ENCODE data around the gene SPATC1L.
"Not testable (repeated sequence)": the region's sequence is repeated elsewhere in the genome, so short reads cannot be mapped to it uniquely, and the experiment has no call there.

Gene SPATC1L

GRCh38 chr21:46149205-46149901 lies 34.9 kb downstream of the SPATC1L start:
- DNase-seq (ENCODE audit: low spot score) = no peak

DNA sequence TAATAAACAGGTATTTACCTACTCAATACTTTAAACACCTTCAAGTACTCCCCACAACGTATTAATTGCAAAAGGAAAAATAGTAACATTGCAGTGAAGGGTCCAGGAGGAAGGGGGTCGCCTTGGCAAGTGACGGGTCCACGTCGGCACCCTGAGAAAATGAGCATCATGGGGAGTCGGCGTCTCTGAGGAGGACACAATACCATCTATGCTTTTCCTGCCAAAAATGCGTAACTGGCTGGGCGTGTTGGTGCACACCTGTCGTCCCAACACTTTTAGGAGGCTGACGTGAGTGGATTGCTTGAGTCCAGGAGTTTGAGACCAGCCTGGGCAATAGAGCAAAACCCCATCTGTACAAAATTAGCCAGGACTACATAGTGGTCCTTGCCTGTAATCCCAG lies 36.2 kb downstream of the SPATC1L start:
- DNase-seq (ENCODE audit: low spot score) = no peak

DNA sequence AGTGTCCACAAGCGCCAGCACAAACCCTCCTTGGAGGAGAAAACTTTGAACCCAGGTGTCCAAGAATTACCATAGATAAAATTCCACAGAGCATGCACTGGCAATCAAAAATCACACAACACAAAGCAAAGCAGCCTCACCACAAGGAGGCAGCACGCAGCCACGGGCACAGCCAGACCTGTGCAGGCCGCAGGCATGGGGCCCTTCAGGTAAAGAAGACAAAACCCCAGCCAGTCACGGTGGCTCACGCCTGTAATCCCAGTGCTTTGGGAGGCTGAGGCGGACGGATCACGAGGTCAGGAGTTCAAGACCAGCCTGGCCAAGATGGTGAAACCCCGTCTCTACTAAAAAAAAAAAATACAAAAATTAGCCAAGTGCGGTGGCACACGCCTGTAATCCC lies 36.8 kb downstream of the SPATC1L start:
- peak; percentile 68 for DNase-seq (ENCODE audit: low spot score)

DNA sequence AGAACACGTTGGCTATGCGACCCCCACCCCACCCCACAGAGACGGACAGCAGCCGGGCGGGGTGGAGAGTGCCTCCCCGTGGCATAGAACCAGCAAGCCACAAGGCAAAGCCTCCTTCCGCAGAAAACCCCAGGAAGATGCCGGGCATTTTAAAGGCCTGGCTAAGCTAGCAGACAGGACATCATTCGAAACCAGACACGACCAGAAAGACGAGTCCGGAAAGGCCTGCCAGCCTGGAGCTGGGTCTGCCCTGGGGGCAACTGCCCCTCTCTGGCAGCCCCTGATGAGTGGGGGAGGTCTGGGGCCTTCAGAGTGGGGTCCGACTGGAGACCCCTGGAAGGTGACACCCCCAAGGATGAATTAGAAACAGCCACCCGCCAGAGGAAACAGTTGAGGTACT lies 37.4 kb downstream of the SPATC1L start:
- no peak for DNase-seq (ENCODE audit: low spot score)

GRCh38 chr21:46145840-46146691 lies 38.2 kb downstream of the SPATC1L start:
- DNase-seq (ENCODE audit: low spot score) = no peak

GRCh38 chr21:46145159-46145839 lies 39.0 kb downstream of the SPATC1L start:
- no peak for DNase-seq (ENCODE audit: low spot score)

DNA sequence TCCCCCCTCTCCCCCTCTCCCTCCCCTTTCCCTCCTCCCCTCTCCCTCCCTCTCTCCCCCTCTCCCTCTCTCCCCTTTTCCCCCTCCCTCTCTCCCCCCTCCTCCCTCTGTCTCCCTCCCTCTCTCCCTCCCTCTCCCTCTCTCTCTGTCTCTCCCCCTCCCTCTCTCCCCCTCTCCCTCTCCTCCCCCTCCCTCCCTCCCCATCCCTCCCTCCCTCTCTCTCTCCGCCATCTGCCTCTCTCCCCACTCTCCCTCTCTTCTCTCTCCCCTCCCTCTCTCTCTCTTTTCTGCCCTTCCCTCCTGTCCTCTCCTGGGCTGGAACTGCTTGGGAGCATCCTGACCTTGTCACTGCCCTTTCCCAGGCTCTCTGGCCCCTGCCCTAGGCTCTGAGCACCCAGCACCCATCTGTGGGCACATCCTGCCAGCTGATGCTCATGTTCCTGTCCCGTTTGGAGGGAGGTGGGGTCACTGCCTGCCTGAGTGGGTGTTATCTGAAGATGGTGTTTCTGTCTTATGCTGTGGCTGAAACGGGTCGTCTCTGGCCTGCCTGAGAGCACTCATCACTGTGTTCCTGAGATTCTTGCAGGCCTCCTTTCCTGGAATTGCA lies 39.7 kb downstream of the SPATC1L start:
- DNase-seq (ENCODE audit: low spot score) = no peak

DNA sequence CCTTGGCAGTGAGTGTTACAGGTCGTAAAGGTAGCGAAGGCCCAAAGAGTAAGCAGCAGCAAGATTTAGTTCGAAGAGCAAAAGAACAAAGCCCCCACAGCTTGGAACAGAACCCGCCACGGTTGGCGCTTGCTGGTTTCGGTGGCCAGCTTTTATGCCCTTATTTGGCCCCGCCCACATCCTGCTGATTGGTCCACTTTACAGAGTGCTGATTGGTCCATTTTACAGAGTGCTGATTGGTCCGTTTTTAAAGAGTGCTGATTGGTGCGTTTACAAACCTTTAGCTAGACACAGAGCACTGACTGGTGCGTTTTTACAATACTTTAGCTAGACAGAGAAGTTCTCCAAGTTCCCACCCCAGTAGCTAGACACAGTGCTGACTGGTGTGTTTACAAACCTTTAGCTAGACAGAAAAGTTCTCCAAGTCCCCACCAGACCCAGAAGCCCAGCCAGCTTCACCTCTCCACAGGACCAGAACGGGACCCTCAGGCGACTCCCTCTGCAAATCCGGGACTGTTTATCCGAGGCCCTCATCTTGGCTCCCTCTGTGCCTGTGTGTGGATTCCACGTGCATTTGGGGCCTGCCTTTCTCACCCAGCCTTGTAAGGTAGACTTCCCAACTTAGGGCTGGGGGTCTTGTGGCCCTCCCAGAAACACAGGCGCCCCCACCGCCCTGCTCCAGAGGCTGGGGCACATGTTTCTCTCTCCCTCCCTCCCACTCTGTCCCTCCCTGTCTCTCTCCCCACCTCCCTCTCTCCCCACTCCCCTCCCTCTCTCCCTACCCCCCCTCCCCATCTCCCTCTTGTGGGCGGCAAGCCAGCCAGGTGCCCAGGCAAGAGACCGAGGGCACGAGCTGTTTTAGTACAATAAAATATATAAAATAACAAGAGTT lies 41.4 kb downstream of the SPATC1L start:
- DNase-seq (ENCODE audit: low spot score) = no peak

- no peak for DNase-seq (ENCODE audit: low spot score)
Measured at GRCh38 chr21:46141767-46142581, 42.3 kb downstream of the SPATC1L start.

GRCh38 chr21:46140352-46141003 lies 43.8 kb downstream of the SPATC1L start:
- DNase-seq (ENCODE audit: low spot score) = not testable (repeated sequence)

DNA sequence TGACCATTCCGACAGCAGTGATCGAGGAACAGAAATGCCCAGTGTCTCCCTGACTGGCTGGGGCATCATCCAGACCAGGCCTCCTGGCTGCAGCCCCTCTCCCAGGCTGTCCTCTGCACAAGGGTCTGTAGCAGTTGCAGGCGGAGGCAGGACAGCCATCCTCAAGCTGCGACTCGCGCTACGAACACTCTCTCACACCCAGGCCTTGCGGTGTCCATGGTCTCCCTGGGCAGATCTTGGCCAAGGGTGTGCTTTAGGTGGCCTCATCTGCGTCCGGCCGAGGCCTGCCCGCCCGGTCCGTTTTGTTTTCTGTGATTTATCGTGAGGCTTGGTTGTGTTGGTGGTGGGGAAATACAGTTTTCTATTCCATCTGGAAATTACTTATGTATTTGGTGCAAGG lies 44.6 kb downstream of the SPATC1L start:
- DNase-seq (ENCODE audit: low spot score) = no peak

DNA sequence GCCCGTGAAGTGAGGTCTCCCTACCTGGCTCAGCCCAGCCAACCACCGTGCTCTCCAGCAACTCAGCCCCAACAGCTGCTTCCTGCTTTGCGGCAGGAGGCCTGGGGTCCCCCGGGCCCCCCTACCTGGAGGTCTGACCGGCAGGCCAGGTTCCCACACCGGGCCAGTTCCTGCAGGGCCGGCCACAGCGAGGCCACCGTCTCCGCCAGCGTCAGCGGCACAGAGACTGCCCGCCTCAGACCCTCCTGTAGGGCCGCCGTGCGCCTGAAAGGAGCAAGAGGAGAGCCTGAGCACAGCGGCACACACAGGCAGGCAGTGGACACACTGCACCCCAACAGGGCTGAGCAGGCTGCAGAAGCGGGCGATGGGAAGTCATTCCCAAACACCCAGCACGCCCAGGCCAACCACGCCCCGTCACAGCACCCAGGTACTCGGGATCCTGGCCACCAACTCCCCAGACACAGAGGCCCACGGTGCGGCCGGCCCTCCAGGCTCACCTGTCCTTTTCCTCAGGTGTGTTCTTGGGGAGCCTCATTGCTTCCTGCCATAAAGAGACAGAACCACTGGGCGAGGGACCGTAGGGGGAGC lies 45.8 kb downstream of the SPATC1L start:
- DNase-seq (ENCODE audit: low spot score) = no peak

DNA sequence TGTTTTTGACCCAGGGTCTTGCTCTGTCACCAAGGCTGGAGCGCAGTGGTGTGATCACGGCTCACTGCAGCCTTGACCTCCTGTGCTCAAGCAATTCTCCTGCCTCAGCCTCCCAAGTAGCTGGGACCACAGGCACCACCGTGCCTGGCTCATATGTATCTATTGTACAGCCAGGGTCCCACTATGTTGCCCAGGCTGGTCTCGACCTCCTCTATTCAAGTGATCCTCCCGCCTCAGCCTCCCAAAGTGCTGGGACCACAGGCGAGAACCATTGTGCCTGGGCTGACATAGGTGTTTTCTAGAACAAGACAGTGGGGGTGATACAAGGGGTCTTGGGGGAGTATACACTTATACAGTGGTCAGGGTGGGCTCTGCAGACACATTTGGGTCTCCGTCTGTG lies 46.4 kb downstream of the SPATC1L start:
- no peak for DNase-seq (ENCODE audit: low spot score)

DNA sequence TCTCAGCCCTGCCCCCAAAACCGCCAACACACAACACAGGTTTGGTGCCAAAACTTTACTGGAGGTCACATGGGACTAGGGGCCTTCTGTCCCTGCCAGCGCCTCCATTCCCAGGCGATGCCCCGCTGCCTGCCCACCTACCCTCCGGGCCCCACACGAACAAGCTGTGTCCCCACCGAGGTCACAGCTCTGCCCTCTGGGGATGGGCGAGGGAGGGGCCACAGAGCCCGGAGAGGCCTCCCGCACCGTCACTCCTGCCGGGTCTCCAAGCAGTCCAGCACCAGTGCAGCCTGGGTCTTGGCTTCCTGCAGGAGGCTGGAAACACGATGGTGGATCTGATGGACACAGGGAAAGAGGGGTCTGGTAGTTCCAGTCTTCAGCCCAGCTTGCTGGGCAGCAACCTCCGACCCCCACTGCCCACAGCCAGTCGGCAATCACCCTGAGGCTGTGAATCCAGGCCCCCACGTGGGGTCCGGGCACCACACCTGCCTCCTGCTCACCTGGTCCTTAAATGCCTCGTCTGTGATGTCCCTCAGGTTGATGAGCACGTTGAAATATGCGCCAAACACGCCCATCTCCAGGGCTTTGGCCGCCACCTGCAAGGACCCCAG lies 47.4 kb downstream of the SPATC1L start:
- no peak for DNase-seq (ENCODE audit: low spot score)

DNA sequence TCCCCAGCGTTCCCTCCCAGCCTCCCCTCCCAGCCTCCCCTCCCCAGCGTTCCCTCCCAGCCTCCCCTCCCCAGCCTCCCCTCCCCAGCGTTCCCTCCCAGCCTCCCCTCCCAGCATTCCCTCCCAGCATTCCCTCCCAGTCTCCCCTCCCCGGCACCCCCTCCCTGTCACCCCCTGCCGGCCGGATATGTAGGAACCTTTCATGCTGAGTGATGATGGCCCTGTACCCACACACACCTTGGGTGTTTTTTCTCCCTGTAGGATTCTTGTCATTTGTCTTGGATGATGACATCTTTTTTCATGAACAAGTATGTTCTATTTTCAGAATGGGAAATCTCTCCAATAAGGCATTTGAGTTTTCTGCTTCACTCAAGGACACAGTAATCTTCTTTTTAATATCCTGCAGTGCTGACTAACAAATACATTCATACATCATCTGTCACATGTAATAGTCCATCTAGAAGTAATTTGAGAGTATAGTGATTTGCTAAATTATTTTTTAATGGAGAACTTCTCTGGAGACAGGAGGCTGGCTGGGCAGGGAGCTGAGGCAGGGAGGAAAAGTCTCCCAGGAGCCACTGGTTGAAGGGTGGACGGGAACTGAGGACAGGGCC lies 48.4 kb downstream of the SPATC1L start:
- no peak for DNase-seq (ENCODE audit: low spot score)

GRCh38 chr21:46131838-46132651 lies 52.2 kb downstream of the SPATC1L start:
- DNase-seq (ENCODE audit: low spot score) = no peak

- DNase-seq (ENCODE audit: low spot score) = no peak
Measured at GRCh38 chr21:46131588-46131837, 52.7 kb downstream of the SPATC1L start.
